ENCODE results near the gene ELOB.

DNA sequence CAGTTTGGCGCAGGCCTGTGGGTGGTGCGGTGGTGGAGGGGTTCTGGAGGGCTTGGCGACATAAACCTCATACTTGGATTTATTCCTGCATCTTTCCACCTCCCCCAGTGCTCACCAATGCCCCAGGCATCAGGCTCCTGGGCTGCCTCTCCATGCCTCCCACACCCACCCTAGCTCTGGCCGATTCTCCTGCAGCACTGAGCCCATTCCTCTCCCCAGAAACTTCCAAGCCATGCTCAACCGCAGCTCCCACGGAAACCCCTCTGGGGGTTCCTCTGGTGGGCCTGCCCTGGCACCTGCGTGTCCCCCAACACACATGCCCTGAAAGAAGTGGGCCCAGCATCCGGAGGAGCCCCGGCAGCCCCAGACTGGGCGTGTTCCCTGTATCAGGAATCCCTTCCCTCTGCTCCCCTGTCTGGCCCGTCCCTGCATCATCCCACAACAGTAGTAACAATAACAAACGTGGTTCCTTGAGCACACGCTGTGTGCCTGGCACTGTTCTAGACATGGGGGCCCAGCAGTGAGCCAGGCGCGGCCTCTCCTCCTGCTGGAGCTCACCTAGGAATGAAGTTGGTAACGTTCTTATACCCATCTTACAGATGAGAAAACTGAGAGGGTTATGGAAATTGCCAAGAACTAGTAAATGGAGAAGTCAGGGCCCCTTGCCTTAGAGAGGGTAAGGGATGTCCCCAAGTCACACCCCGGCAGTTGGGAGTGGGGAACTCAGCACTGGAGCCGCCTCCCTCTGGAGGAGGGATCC lies 42.3 kb upstream of the ELOB start:
- TF ChIP-seq, protein P1, sequence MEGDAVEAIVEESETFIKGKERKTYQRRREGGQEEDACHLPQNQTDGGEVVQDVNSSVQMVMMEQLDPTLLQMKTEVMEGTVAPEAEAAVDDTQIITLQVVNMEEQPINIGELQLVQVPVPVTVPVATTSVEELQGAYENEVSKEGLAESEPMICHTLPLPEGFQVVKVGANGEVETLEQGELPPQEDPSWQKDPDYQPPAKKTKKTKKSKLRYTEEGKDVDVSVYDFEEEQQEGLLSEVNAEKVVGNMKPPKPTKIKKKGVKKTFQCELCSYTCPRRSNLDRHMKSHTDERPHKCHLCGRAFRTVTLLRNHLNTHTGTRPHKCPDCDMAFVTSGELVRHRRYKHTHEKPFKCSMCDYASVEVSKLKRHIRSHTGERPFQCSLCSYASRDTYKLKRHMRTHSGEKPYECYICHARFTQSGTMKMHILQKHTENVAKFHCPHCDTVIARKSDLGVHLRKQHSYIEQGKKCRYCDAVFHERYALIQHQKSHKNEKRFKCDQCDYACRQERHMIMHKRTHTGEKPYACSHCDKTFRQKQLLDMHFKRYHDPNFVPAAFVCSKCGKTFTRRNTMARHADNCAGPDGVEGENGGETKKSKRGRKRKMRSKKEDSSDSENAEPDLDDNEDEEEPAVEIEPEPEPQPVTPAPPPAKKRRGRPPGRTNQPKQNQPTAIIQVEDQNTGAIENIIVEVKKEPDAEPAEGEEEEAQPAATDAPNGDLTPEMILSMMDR (conservative IDR thresholded peaks at IDR 0.05; ENCODE audit: low read depth, low read length) = no peak
- TF ChIP-seq EZH2 (IDR thresholded peaks at IDR 0.05; ENCODE audit: low read length, unreplicated experiment) = no peak
